ENCODE data around the gene CHDH.

GRCh38 chr3:53833053-53833645 is 13.1 kb downstream of the CHDH start:
- TF ChIP-seq POLR2A (IDR thresholded peaks at IDR 0.05; ENCODE audit: low read length) (no peak), CHD2 (IDR thresholded peaks at IDR 0.05; ENCODE audit: low read length, partially characterized antibody) (no peak), CTCF (IDR thresholded peaks at IDR 0.05) (no peak), EP300 (IDR thresholded peaks at IDR 0.05) (no peak), SMC3 (IDR thresholded peaks at IDR 0.05) (no peak), CHD4 (IDR thresholded peaks at IDR 0.05; ENCODE audit: borderline replicate concordance) (no peak), RAD21 (conservative IDR thresholded peaks at IDR 0.05 in 1 of 2, IDR thresholded peaks at IDR 0.05 in 1 of 2) (no peak), RFX5 (IDR thresholded peaks at IDR 0.05) (no peak)

Measured in A549 (cell line).